ENCODE measurements around the gene LARGE2. TPM values are rescaled to one million over a fixed set of nuclear protein-coding genes. Genes with fewer than 3 reads are reported as not detected.

LARGE2 gene
- total RNA-seq, 1 donor from 2014 or later, result not detected

- Histone ChIP-seq H3K4me3 (no peak overlapping the region), H3K27ac (replicated peaks) (no peak overlapping the region), H3K27me3 (ENCODE audit: low read depth) (peaks cover 42% of the 10 kb centered on the region), H3K36me3 (peaks cover 5% of the 10 kb centered on the region), H3K9me3 (replicated peaks) (no peaks in the 10 kb centered on the region), H3K4me1 (peaks cover 39% of the 10 kb centered on the region)
- intact Hi-C loops (cut with micrococcal nuclease), result no loop called here
- DNase-seq, result peak; percentile 8
- no peak for TF ChIP-seq CTCF (IDR thresholded peaks at IDR 0.05; ENCODE audit: borderline replicate concordance)
Observed at GRCh38 chr11:45926536-45927331, 4.3 kb downstream of the LARGE2 start.

GRCh38 chr11:45927332-45927683, 4.9 kb downstream of the LARGE2 start:
- TF ChIP-seq CTCF (IDR thresholded peaks at IDR 0.05; ENCODE audit: borderline replicate concordance), result no peak
- peak; percentile 10 for DNase-seq
- H3K27me3 ChIP-seq (ENCODE audit: low read depth), result peaks cover 36% of the 10 kb centered on the region
- intact Hi-C loops (cut with micrococcal nuclease), result no loop called here
- peaks cover 11% of the 10 kb centered on the region for H3K36me3 ChIP-seq
- peaks cover 33% of the 10 kb centered on the region for H3K4me1 ChIP-seq
- H3K9me3 ChIP-seq (replicated peaks), result no peaks in the 10 kb centered on the region
- H3K27ac ChIP-seq (replicated peaks), result no peak overlapping the region
- no peak overlapping the region for H3K4me3 ChIP-seq

- TF ChIP-seq CTCF (IDR thresholded peaks at IDR 0.05; ENCODE audit: borderline replicate concordance), result no peak
- no peak overlapping the region for H3K27ac ChIP-seq (replicated peaks)
- H3K4me1 ChIP-seq, result peaks cover 28% of the 10 kb centered on the region
- peaks cover 31% of the 10 kb centered on the region for H3K27me3 ChIP-seq (ENCODE audit: low read depth)
- H3K9me3 ChIP-seq (replicated peaks), result no peaks in the 10 kb centered on the region
- peak; percentile 5 for DNase-seq
- intact Hi-C loops (cut with micrococcal nuclease), result no loop called here
- H3K36me3 ChIP-seq, result peaks cover 16% of the 10 kb centered on the region
- H3K4me3 ChIP-seq, result no peak overlapping the region
Observed at GRCh38 chr11:45927684-45928413, 5.4 kb downstream of the LARGE2 start.

- TF ChIP-seq CTCF (IDR thresholded peaks at IDR 0.05; ENCODE audit: borderline replicate concordance), result no peak
- intact Hi-C loops (cut with micrococcal nuclease), result no loop called here
- Histone ChIP-seq H3K9me3 (replicated peaks) (no peaks in the 10 kb centered on the region), H3K4me3 (no peak overlapping the region), H3K27me3 (ENCODE audit: low read depth) (peaks cover 24% of the 10 kb centered on the region), H3K4me1 (peaks cover 22% of the 10 kb centered on the region), H3K27ac (replicated peaks) (no peak overlapping the region), H3K36me3 (peaks cover 25% of the 10 kb centered on the region)
- peak; percentile 8 for DNase-seq
Observed at GRCh38 chr11:45928535-45929215, 6.2 kb downstream of the LARGE2 start.

- intact Hi-C loops (cut with micrococcal nuclease), result no loop called here
- H3K4me1 ChIP-seq, result peaks cover 22% of the 10 kb centered on the region
- no peak overlapping the region for H3K4me3 ChIP-seq
- DNase-seq, result no peak
- TF ChIP-seq CTCF (IDR thresholded peaks at IDR 0.05; ENCODE audit: borderline replicate concordance), result no peak
- peaks cover 16% of the 10 kb centered on the region for H3K27me3 ChIP-seq (ENCODE audit: low read depth)
- H3K9me3 ChIP-seq (replicated peaks), result no peaks in the 10 kb centered on the region
- no peak overlapping the region for H3K27ac ChIP-seq (replicated peaks)
- H3K36me3 ChIP-seq, result peaks cover 33% of the 10 kb centered on the region
Observed at GRCh38 chr11:45929486-45930030, 7.1 kb downstream of the LARGE2 start.

Measured in left ventricle myocardium inferior (tissue), 1 donor.